Stimulated activated CD8-positive, alpha-beta memory T cell treated with anti-CD3 and anti-CD28 coated beads, Interleukin-12 subunit alpha, Interleukin-12 subunit beta, amount 100 ng/mL, for 4 hours (primary cell): ENCODE results near the gene BARHL2.

ENCODE experiments used
- DNase-seq: peaks from one replicate; pipeline ENCODE4 v3.0.0-alpha.2; 2020; ENCODE audit warnings: low read depth

BARHL2 gene

GRCh38 chr1:90710579-90711536 lies 6.2 kb downstream of the BARHL2 start:
- DNase-seq: no peak

DNA sequence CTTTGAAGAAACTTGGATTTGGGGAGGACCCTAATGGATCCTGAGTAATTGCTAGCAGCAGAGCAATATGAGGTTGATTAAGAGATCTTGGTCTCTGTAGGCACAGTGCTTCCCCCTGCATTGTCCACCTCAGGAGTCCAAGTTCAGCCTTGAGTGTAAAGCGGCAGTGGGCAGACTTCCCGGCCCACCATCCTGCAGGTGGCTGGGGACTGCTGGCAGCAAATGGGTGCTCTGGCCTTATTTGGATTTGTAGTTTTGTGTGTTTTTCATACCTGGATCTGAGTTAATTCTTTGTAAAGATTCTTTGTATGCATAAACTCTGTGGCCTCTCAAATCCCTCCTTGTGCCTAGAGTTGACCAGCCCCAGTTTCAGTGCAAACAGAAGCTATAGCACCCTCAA lies 7.6 kb downstream of the BARHL2 start:
- no peak for DNase-seq

DNA sequence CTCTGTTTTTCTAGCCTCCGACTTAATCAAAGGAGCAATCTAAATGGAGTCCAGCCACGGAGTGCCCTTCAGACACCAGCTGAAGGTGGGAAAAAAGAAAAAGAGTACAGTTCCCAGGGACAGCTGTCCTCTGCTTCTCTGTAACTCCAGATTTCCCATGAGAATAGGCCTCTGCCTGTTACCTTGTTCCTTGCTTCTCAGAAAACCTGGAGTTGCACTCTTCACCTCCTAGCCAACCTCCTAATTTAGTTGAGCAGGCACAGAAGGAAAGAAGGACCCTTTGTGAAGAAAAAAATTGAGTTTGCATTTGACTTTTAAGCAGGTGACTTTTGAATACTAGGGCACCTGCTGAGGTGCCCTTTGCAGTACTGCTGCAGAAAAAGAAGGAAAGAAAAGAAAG lies 8.3 kb downstream of the BARHL2 start:
- no peak for DNase-seq

DNA sequence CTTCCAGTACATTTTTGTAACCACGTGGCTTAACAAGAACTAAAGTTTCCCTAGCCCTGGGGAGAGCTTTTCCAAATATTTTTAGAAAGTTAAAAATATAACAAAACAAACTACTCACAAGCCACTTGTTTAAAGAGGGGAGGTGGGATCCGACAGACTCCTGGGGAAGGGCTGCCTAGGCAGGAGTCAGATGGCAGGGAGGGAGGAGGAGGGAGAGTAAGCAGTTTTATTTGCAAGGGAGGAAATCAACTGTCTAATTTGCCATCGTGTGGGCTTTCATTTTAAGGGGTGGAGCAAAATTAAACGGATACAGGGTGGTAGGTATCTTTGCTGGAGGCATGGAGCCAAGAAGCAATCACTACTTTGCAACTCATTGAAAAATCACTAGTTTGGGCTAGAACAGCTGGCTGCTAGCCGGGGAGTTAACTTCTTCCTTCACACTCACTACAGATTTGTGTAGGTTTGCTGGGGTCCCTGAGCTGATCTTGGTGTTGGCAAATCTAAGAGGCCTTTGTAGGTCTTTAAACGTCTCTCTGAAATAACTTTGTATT lies 8.8 kb downstream of the BARHL2 start:
- no peak for DNase-seq

- no peak for DNase-seq
Observed at GRCh38 chr1:90707363-90707710, 9.8 kb downstream of the BARHL2 start.

DNA sequence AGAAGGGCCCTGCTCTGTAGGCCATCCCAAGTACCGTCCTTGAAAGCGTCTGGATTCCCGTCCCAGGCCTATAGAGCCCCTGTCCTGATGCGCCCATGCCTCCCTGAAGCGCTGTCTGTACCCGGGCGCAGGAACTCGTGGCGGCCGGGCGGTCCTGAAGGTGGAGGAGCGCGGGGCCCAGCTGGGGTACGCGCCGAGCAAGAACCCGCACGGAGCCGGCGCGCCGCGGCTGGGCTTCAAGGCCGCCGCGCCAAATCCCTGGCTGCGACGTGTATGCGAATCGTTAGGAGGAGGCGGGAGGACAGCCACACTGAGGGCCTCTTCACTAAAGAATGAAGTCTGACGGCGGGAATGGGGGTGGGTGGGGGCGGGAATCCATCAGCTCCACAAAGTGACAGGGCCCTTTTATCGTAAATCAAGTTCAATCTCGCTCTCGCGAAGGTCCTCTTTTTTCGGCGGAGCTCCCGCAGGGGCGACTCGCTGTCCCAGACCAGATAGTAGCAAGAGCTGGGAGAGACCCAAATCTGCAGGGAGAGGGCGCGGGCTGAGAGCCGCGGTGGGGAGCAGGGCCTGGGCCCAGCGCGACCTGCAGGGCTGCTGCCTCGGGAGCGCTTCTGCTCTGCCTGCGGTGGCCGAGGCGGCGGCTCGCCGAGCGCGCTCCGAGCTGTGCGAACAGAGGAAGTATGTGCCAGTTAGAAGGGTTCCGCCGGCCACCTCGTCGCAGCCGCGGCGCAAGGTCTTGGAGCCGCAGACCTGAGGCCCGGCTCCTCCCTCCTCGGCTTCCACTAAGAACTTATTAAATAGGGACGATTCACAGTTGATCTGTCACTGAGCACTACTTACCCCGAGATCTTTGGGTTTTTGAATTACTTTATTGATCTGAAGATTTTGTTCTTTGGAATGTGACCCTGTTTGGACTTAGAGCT lies 10.4 kb downstream of the BARHL2 start:
- DNase-seq: no peak

DNA sequence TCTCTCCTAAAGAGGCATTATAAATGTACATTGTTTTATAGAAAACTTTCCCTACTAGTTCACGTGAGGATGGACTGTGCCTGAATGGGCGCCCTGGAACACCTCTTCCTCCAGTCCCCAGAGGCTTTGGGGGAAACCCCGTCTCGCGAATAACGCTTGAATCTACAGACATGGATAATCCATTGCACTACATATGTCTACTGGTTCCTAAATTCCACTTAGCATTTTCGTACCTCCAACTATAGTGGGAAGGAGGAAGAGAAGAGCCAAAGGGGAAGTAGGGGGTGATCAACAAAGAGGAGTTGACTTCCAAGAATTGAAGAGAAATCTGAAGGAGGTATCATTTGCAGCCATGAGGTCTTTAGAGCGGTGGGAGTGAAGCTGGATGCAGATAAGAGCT lies 11.1 kb downstream of the BARHL2 start:
- DNase-seq: no peak

GRCh38 chr1:90704817-90705216 lies 12.3 kb downstream of the BARHL2 start:
- no peak for DNase-seq

DNA sequence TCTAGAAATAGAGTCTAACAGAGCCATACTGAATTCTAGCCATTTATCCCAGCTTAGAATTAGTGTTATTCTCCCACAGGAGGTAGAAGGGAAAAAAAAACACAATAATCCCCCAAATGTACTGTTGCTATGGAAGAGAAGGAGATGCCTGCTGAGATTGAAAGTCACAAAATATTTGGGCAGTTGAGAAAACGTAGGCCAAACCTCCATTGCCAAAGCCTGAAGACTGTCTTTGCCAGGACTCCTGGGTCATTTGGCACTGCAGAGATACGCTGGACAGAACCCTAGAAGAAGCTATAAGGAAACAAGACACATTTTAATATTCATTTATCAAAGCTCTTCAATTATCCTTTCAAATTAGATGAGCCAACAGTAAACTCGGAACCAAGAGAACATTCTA lies 22.3 kb downstream of the BARHL2 start:
- DNase-seq: no peak

- DNase-seq: no peak
Observed at GRCh38 chr1:90687747-90688146, 29.4 kb downstream of the BARHL2 start.

DNA sequence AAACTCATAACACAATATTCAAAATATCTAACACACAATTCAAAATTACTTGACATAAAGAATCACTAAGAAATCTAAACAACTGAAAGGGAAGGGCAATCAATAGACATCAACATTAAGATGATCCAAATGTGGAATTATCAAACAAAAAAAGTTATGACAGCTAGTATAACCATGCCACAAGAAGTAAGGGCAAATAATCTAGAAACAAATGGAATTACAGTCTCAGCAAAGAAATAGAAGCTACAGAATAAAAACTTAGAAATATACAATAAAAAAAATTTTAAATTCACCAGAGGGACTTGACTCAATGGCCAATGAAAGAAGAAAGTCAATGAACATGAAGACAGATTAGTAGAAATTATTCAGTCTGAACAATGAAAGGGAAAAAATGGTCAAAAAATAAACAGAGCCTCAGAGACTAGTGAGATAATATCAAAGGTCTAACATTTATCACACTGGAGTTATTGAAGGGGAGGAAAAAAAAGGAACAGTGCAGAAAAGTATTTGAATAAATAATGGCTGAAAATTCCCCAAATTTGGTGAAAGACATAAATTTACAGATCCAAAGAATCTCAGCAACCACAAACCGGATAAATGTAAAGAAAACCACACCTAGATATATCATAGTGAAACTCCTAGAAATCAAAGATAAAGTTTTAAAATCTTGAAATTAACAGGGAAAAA lies 41.8 kb downstream of the BARHL2 start:
- DNase-seq: no peak

DNA sequence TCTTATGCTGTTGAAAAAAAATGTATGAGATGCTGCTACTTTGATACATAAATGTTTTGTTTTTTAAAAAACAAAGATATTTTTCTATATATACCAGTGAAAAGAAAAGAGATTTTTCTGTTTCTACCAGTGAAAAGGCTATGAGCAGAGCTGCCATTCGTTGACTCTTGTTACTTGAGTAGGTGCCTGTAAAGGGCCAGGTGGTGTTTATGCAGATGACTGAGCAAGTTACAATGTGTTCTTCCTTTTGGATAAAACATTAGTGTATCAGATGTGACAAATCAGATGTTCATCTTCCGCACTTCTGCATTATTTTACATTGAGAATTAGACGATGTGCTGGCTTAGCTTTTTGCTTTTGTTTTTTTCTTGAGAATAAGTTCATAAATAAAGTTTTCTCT lies 45.4 kb downstream of the BARHL2 start:
- DNase-seq: no peak

GRCh38 chr1:90671251-90671650 lies 45.9 kb downstream of the BARHL2 start:
- DNase-seq: no peak
